NT2/D1 (cell line): ENCODE measurements around the gene LY86.

Experiments used
- SUZ12 ChIP-seq: IDR thresholded peaks from 2 replicates; pipeline ENCODE4 v1.6.1; 2011; ENCODE audit not compliant: insufficient read length, insufficient read depth; ENCODE audit errors: extremely low read depth
- YY1 ChIP-seq: IDR thresholded peaks from 2 replicates; pipeline ENCODE4 v1.6.1; 2011; ENCODE audit not compliant: insufficient read length, insufficient read depth

DNA sequence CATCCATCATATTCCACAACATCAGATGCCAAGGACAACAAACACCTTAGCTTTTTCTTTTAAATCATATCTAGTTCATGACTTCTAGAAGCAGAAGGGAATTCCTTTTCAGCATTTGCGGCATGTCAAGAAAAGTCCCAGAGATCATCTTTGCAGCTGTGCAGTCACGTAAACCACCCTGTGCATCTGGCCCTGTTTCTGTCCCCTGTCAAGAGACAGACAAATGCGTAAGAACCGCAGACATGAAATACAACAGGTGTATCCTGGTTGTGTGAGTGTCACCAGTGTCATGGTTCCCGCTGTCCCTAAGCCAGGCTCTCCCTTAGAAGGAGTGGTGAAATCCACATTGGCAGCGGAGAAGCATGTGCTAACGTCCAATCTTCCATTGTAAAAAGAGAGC, 28.1 kb downstream of the LY86 start:
- TF ChIP-seq SUZ12 (no peak), YY1 (no peak)
